Amygdala (tissue), 56 donors: ENCODE data around the gene BRD2.

ENCODE experiments used
- DNase-seq, 56 donors: peaks; one replicate each; lab custom pipeline; 2025; lab: John Stamatoyannopoulos, UW

BRD2 gene

GRCh38 chr6:32970413-32971241 lies 2.2 kb downstream of the BRD2 start:
- DNase-seq = peak in 54 of 56 donors; percentile 33 to 84 (median 64)

- no peak for DNase-seq
These were observed 2.8 kb downstream of the BRD2 start for GRCh38 chr6:32971242-32971580.

- peak; percentile 94 to 100 (median 99) for DNase-seq
These were observed 3.4 kb downstream of the BRD2 start for GRCh38 chr6:32971581-32972352.

- DNase-seq = peak in 9 of 56 donors; percentile 49 to 81 (median 62)
These were observed 4.2 kb downstream of the BRD2 start for GRCh38 chr6:32972353-32973143.

- DNase-seq = peak in 2 of 56 donors; percentile 10 to 37
These were observed 5.0 kb downstream of the BRD2 start for GRCh38 chr6:32973144-32974015.

- DNase-seq = no peak
These were observed 5.6 kb downstream of the BRD2 start for GRCh38 chr6:32974016-32974333.

GRCh38 chr6:32974541-32975308 lies 6.3 kb downstream of the BRD2 start:
- DNase-seq = no peak

- no peak for DNase-seq
These were observed 7.5 kb downstream of the BRD2 start for GRCh38 chr6:32975886-32976285.

- DNase-seq = no peak
These were observed 8.1 kb downstream of the BRD2 start for GRCh38 chr6:32976334-32977069.

- DNase-seq = no peak
These were observed 9.0 kb downstream of the BRD2 start for GRCh38 chr6:32977272-32977952.

GRCh38 chr6:32977953-32978324 lies 9.5 kb downstream of the BRD2 start:
- DNase-seq = no peak

GRCh38 chr6:32979720-32980487 lies 11.5 kb downstream of the BRD2 start:
- no peak for DNase-seq

GRCh38 chr6:32980488-32981038 lies 12.2 kb downstream of the BRD2 start:
- no peak for DNase-seq

GRCh38 chr6:32982084-32982701 lies 13.8 kb downstream of the BRD2 start:
- DNase-seq = no peak

- DNase-seq = no peak
These were observed 14.5 kb downstream of the BRD2 start for GRCh38 chr6:32982702-32983492.

- DNase-seq = no peak
These were observed 15.1 kb downstream of the BRD2 start for GRCh38 chr6:32983493-32983848.
